ENCODE measurements around the gene KRT5. TPM values are rescaled to one million over a fixed set of nuclear protein-coding genes. Genes with fewer than 3 reads are reported as not detected.

Gene KRT5
- total and polyA plus RNA-seq, 2 donors (not counting 3 experiments of a cell fraction or from before 2014, with no cell fraction given) = 0.32 to 0.86 TPM

GRCh38 chr12:52529846-52530245 lies 9.7 kb upstream of the KRT5 start:
- BruUV-seq (replicated peaks) = no TSS peak
- no peak overlapping the region for H3K27ac ChIP-seq (ENCODE audit: insufficient read depth, low read depth, low read length)
- H3K9me3 ChIP-seq (replicated peaks; ENCODE audit: control insufficient read depth, insufficient read depth, low read length) = no peaks in the 10 kb centered on the region
- H2AFZ ChIP-seq (ENCODE audit: low read depth, low read length) = no peak overlapping the region
- no peaks in the 10 kb centered on the region for H3K79me2 ChIP-seq (ENCODE audit: control insufficient read depth, insufficient read depth, low read length)
- no peak overlapping the region for H3K4me2 ChIP-seq (ENCODE audit: insufficient read depth, low read length)
- intact Hi-C loops (cut with micrococcal nuclease) (no loop called here), dilution Hi-C loops (cut with MboI; ENCODE audit: extremely low pct_ligation_motif_present, low sequenced_read_pairs) (no loop called here)
- no peaks in the 10 kb centered on the region for H3K36me3 ChIP-seq (ENCODE audit: control insufficient read depth in 2 of 2, extremely low read depth in 1 of 2, insufficient read depth in 2 of 2, low read length in 2 of 2)
- no peaks in the 10 kb centered on the region for H3K27me3 ChIP-seq (ENCODE audit: control insufficient read depth in 2 of 2, insufficient read depth in 2 of 2, low read length in 2 of 2)
- no peak overlapping the region for H3K4me3 ChIP-seq (replicated peaks in 1 of 3; ENCODE audit: insufficient read depth in 1 of 3, low read depth in 1 of 3, low read length in 3 of 3)
- no peak overlapping the region for H3K9ac ChIP-seq (replicated peaks; ENCODE audit: extremely low read depth, insufficient read depth, low read length)
- FAIRE-seq (no peak), DNase-seq (ENCODE audit: low read depth, low spot score) (no peak)
- POLR2A ChIA-PET = no interaction called here
- CTCF ChIA-PET = no interaction called here
- no peaks in the 10 kb centered on the region for H3K4me1 ChIP-seq (ENCODE audit: control insufficient read depth, extremely low read depth, insufficient read depth, low read length)
- TF ChIP-seq JUN (IDR thresholded peaks at IDR 0.05; ENCODE audit: borderline replicate concordance, insufficient read depth, insufficient read length, low read depth) = no peak
- no peak for TF ChIP-seq GATA2 (IDR thresholded peaks at IDR 0.05; ENCODE audit: insufficient read depth, insufficient read length, low read depth, low read length)
- TF ChIP-seq POLR2A (IDR thresholded peaks at IDR 0.05; ENCODE audit: low read depth, low read length) = no peak
- TF ChIP-seq FOS (IDR thresholded peaks at IDR 0.05; ENCODE audit: borderline replicate concordance, insufficient read depth, low read length) = no peak
- no peak for TF ChIP-seq POLR2AphosphoS5 (IDR thresholded peaks at IDR 0.05; ENCODE audit: insufficient read depth, low read depth, low read length)
- TF ChIP-seq MYC (IDR thresholded peaks at IDR 0.05; ENCODE audit: low read depth, low read length) = no peak
- no peak for TF ChIP-seq MAX (IDR thresholded peaks at IDR 0.05; ENCODE audit: insufficient read depth, insufficient read length)
- no peak for TF ChIP-seq CTCF (IDR thresholded peaks at IDR 0.05; ENCODE audit: extremely low read depth in 1 of 2, insufficient read depth in 1 of 2, low read depth in 1 of 2, low read length in 2 of 2)
- no peaks in the 10 kb centered on the region for H3K9me1 ChIP-seq (replicated peaks; ENCODE audit: control insufficient read depth, extremely low read depth, insufficient read depth, low read length)
- H4K20me1 ChIP-seq (replicated peaks; ENCODE audit: control insufficient read depth, extremely low read depth, insufficient read depth, low read length) = no peaks in the 10 kb centered on the region
